K562 (cell line): Measurements from ENCODE around the gene HAUS2. TPM values are rescaled to one million over a fixed set of nuclear protein-coding genes. Genes with fewer than 3 reads are reported as not detected.
A peak's percentile ranks its signal among the peaks of the same experiment; 100 is the strongest.

Experiments
- ARNT ChIP-seq, 2 experiments: fragments of 450-650 bp; IDR thresholded peaks; 2 replicates each; pipeline ENCODE4 v1.6.1; 2016; ENCODE audit warnings: mild to moderate bottlenecking in 1 of 2
- BRD9 ChIP-seq: fragments of 450-650 bp; IDR thresholded peaks from 2 replicates; pipeline ENCODE4 v1.6.1; 2018; ENCODE audit warnings: low read depth; ENCODE audit not compliant: partially characterized antibody
- BRF1 ChIP-seq: IDR thresholded peaks from 3 replicates; pipeline ENCODE4 v1.6.1; 2011; ENCODE audit warnings: borderline replicate concordance, mild to moderate bottlenecking; ENCODE audit not compliant: insufficient read length; ENCODE audit errors: extremely low read depth
- CHD2 ChIP-seq: IDR thresholded peaks from 2 replicates; pipeline ENCODE4 v1.6.1; 2011; ENCODE audit warnings: low read depth, low read length
- COPS2 ChIP-seq: fragments of 450-650 bp; conservative IDR thresholded peaks from 2 replicates; pipeline ENCODE4 v1.6.1; 2016; ENCODE audit warnings: mild to moderate bottlenecking, moderate library complexity
- E2F4 ChIP-seq: sonication (generic); formaldehyde crosslinking; IDR thresholded peaks from 2 replicates; pipeline ENCODE4 v1.8.0; 2022; ENCODE audit warnings: mild to moderate bottlenecking, low read depth, missing genetic modification reagents
- FOSL1 ChIP-seq: fragments of 200-800 bp; sonication (Bioruptor generic); conservative IDR thresholded peaks from 2 replicates; pipeline ENCODE4 v1.6.1; 2016; ENCODE audit warnings: missing genetic modification characterization, missing compliant biosample characterization
- FOXA3 ChIP-seq, 2 experiments: fragments of 450-650 bp in 1 of 2; sonication (generic) in 1 of 2; formaldehyde crosslinking; IDR thresholded peaks in 1 of 2; conservative IDR thresholded peaks in 1 of 2; 2 replicates each; pipeline versions ENCODE4 v1.4.0 to v1.8.0; 2020 to 2022; ENCODE audit warnings: mild to moderate bottlenecking in 2 of 2, missing genetic modification reagents in 1 of 2
- HDAC6 ChIP-seq: IDR thresholded peaks from 2 replicates; pipeline ENCODE4 v1.6.1; 2012; ENCODE audit warnings: low read depth, mild to moderate bottlenecking, control low read depth, inconsistent platforms, low read length, moderate library complexity
- HNRNPH1 ChIP-seq: fragments of 200-400 bp; formaldehyde crosslinking; optimal IDR thresholded peaks from 2 replicates; pipeline ENCODE3; 2017; ENCODE audit warnings: low read depth, mild to moderate bottlenecking, low read length, moderate library complexity
- KDM1A ChIP-seq, 2 experiments: fragments of 450-650 bp; IDR thresholded peaks; 2 replicates each; pipeline ENCODE4 v1.6.1; 2016; ENCODE audit warnings: mild to moderate bottlenecking in 2 of 2
- MCM3 ChIP-seq: fragments of 450-650 bp; IDR thresholded peaks from 2 replicates; pipeline ENCODE4 v1.6.1; 2016
- MEF2A ChIP-seq: IDR thresholded peaks from 2 replicates; pipeline ENCODE4 v1.6.1; 2011; ENCODE audit warnings: low read depth, mild to moderate bottlenecking, low read length, moderate library complexity; ENCODE audit not compliant: control insufficient read depth
- NEUROD1 ChIP-seq: fragments of 150-350 bp; IDR thresholded peaks from 2 replicates; pipeline ENCODE4 v1.6.1; 2014; ENCODE audit warnings: borderline replicate concordance, low read length, low read depth; ENCODE audit not compliant: partially characterized antibody
- POLR2AphosphoS5 ChIP-seq: IDR thresholded peaks from 2 replicates; pipeline ENCODE4 v1.6.1; 2011; ENCODE audit warnings: mild to moderate bottlenecking, low read depth, low read length, moderate library complexity; ENCODE audit not compliant: control insufficient read depth, insufficient read depth
- PURB ChIP-seq: sonication (generic); formaldehyde crosslinking; IDR thresholded peaks from 2 replicates; pipeline ENCODE4 v1.9.0; 2021; ENCODE audit warnings: low read depth, mild to moderate bottlenecking, missing genetic modification reagents
- RBM34 ChIP-seq: fragments of 200-400 bp; formaldehyde crosslinking; IDR thresholded peaks from 2 replicates; pipeline ENCODE4 v1.6.1; 2018; ENCODE audit warnings: low read length, borderline replicate concordance; ENCODE audit not compliant: insufficient read depth
- RFX1 ChIP-seq: fragments of 450-650 bp; IDR thresholded peaks from 2 replicates; pipeline ENCODE4 v1.6.1; 2016; ENCODE audit warnings: mild to moderate bottlenecking, moderate library complexity
- SAFB2 ChIP-seq: fragments of 200-400 bp; formaldehyde crosslinking; IDR thresholded peaks from 2 replicates; pipeline ENCODE4 v1.6.1; 2018; ENCODE audit warnings: borderline replicate concordance, low read length, low read depth, moderate library complexity; ENCODE audit not compliant: severe bottlenecking
- SETDB1 ChIP-seq: IDR thresholded peaks from one replicate; pipeline ENCODE4 v1.6.1; 2012; ENCODE audit warnings: low read length, control low read depth, inconsistent platforms
- U2AF1 ChIP-seq: fragments of 200-400 bp; formaldehyde crosslinking; optimal IDR thresholded peaks from 2 replicates; pipeline ENCODE3; 2017; ENCODE audit warnings: mild to moderate bottlenecking, low read depth, low read length, moderate library complexity
- ZNF134 ChIP-seq: fragments of 250-450 bp; sonication (Bioruptor Pico); conservative IDR thresholded peaks from 2 replicates; pipeline ENCODE4 v1.4.0; 2020
- ZNF436 ChIP-seq: fragments of 250-450, 450-650 bp; sonication (Bioruptor Pico); formaldehyde crosslinking; IDR thresholded peaks from 2 replicates; pipeline ENCODE4 v1.7.0; 2020; ENCODE audit warnings: mild to moderate bottlenecking
- ZNF507 ChIP-seq: conservative IDR thresholded peaks from 2 replicates; pipeline ENCODE4 v1.6.1; 2017; ENCODE audit warnings: missing genetic modification characterization, missing compliant biosample characterization
- polyA plus RNA-seq, 8 experiments: library from polyadenylated mRNA; depleted of rRNA in 4 of 8; stranded (reverse) in 5 of 8; unstranded in 3 of 8; fragments of >200 nt; fragmentation: Nextera tagmentation in 2 of 8; fragmentation: Illumina TruSeq in 1 of 8; extraction: Ambion mirVana in 2 of 8; extraction: Trizol in 1 of 8; gene quantifications; 2 replicates each; pipeline versions ENCODE4 v1.2.1 to v1.2.3, GENCODE V29; 2011 to 2014; ENCODE audit warnings: inconsistent platforms in 1 of 8, missing spikeins in 1 of 8
- total RNA-seq, 7 experiments: library from RNA; depleted of rRNA in 6 of 7; stranded (reverse); fragments of >200 nt in 6 of 7; fragmentation: Illumina TruSeq in 2 of 7; extraction: Trizol in 2 of 7; gene quantifications; 2 replicates each; pipeline versions ENCODE4 v1.2.1 to v1.2.3, GENCODE V29; 2011 to 2021; ENCODE audit warnings: low replicate concordance in 1 of 7
- TF ChIP-seq, protein P1 (sequence below): fragments of 450-650 bp; conservative IDR thresholded peaks from 2 replicates; pipeline ENCODE4 v1.6.1; 2016; ENCODE audit warnings: missing genetic modification characterization, low read depth, mild to moderate bottlenecking, missing compliant biosample characterization, moderate library complexity
- TF ChIP-seq, protein P2 (sequence below): fragments of 250-450 bp; sonication (Bioruptor Pico); IDR thresholded peaks from 2 replicates; pipeline ENCODE4 v1.5.0; 2021; ENCODE audit warnings: mild to moderate bottlenecking, borderline replicate concordance

The HAUS2 gene
- total and polyA plus RNA-seq, 9 of the 15 experiments (the other 6 are each of a cell fraction or from before 2014, with no cell fraction given): 30.6 to 64.9 (median 54.1) TPM

GRCh38 chr15:42584031-42584765 lies 35.6 kb downstream of the HAUS2 start (continued):
- TF ChIP-seq BRD9 (no peak), ARNT (IDR thresholded peaks at IDR 0.05) (no peak), KDM1A (IDR thresholded peaks at IDR 0.05) (peak; percentile 92 to 96), RFX1 (no peak), POLR2AphosphoS5 (peak; percentile 76), SAFB2 (no peak), ZNF507 (tag) (no peak), CHD2 (no peak), MEF2A (no peak), MCM3 (no peak), BRF1 (no peak), U2AF1 (no peak), ZNF436 (CRISPR knock-in tag) (no peak), COPS2 (no peak), RBM34 (no peak), HDAC6 (no peak), FOSL1 (tag) (peak; percentile 78), E2F4 (no peak), NEUROD1 (no peak), FOXA3 (CRISPR knock-in tag; conservative IDR thresholded peaks at IDR 0.05 in 1 of 2, IDR thresholded peaks at IDR 0.05 in 1 of 2) (no peak), HNRNPH1 (no peak), ZNF134 (no peak), SETDB1 (no peak), PURB (no peak)
- TF ChIP-seq, protein P1, sequence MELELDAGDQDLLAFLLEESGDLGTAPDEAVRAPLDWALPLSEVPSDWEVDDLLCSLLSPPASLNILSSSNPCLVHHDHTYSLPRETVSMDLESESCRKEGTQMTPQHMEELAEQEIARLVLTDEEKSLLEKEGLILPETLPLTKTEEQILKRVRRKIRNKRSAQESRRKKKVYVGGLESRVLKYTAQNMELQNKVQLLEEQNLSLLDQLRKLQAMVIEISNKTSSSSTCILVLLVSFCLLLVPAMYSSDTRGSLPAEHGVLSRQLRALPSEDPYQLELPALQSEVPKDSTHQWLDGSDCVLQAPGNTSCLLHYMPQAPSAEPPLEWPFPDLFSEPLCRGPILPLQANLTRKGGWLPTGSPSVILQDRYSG (tag): no peak
- TF ChIP-seq, protein P2, sequence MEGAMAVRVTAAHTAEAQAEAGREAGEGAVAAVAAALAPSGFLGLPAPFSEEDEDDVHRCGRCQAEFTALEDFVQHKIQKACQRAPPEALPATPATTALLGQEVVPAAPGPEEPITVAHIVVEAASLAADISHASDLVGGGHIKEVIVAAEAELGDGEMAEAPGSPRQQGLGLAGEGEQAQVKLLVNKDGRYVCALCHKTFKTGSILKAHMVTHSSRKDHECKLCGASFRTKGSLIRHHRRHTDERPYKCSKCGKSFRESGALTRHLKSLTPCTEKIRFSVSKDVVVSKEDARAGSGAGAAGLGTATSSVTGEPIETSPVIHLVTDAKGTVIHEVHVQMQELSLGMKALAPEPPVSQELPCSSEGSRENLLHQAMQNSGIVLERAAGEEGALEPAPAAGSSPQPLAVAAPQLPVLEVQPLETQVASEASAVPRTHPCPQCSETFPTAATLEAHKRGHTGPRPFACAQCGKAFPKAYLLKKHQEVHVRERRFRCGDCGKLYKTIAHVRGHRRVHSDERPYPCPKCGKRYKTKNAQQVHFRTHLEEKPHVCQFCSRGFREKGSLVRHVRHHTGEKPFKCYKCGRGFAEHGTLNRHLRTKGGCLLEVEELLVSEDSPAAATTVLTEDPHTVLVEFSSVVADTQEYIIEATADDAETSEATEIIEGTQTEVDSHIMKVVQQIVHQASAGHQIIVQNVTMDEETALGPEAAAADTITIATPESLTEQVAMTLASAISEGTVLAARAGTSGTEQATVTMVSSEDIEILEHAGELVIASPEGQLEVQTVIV: no peak
